Retinal pigment epithelial cell (primary cell): Measurements from ENCODE around the gene ZNF654.
A peak's percentile ranks its signal among the peaks of the same experiment; 100 is the strongest.

ENCODE experiments used
- DNase-seq: peaks from one replicate; pipeline ENCODE4 v3.0.0-alpha.2; 2010; ENCODE audit warnings: low read depth
- H3K4me3 ChIP-seq: 2 replicates; pipeline ENCODE4 v1.5.1; 2011; ENCODE audit warnings: mild to moderate bottlenecking, low read length, control low read depth, moderate library complexity
- CTCF ChIP-seq: conservative IDR thresholded peaks from 2 replicates; pipeline ENCODE4 v1.5.1; 2011; ENCODE audit warnings: low read depth, low read length, control low read depth, inconsistent platforms

The ZNF654 gene

GRCh38 chr3:88059380-88060170, 520 bp downstream of the ZNF654 start:
- no peak for TF ChIP-seq CTCF
- DNase-seq: no peak
- peak overlapping the region; percentile 72 for H3K4me3 ChIP-seq

GRCh38 chr3:88061746-88062145, 2.7 kb downstream of the ZNF654 start:
- H3K4me3 ChIP-seq: no peak overlapping the region
- no peak for TF ChIP-seq CTCF
- no peak for DNase-seq

GRCh38 chr3:88075072-88075471, 16.0 kb downstream of the ZNF654 start:
- TF ChIP-seq CTCF: no peak
- no peak for DNase-seq
- no peak overlapping the region for H3K4me3 ChIP-seq

GRCh38 chr3:88075497-88075896, 16.4 kb downstream of the ZNF654 start:
- DNase-seq: no peak
- no peak overlapping the region for H3K4me3 ChIP-seq
- TF ChIP-seq CTCF: no peak

- no peak for DNase-seq
- H3K4me3 ChIP-seq: no peak overlapping the region
- TF ChIP-seq CTCF: no peak
Measured at GRCh38 chr3:88076712-88077111, 17.7 kb downstream of the ZNF654 start.

- DNase-seq: no peak
- no peak for TF ChIP-seq CTCF
- H3K4me3 ChIP-seq: no peak overlapping the region
Measured at GRCh38 chr3:88078932-88079331, 19.9 kb downstream of the ZNF654 start.

- TF ChIP-seq CTCF: no peak
- no peak for DNase-seq
- H3K4me3 ChIP-seq: no peak overlapping the region
Measured at GRCh38 chr3:88082854-88083253, 23.8 kb downstream of the ZNF654 start.
